SU-DHL-6 (cell line): ENCODE results near the gene PHLPP2.

Source experiments
- H2AFZ ChIP-seq: fragments of 200-600 bp; sonication (generic); 2 replicates; pipeline ENCODE4 v1.6.1; 2014; ENCODE audit warnings: low read depth, mild to moderate bottlenecking, moderate library complexity, mixed read lengths, antibody characterized with exemption, low read length; ENCODE audit not compliant: severe bottlenecking
- H3F3A ChIP-seq: fragments of 200-600 bp; shearing (Covaris generic); 2 replicates; pipeline ENCODE4 v1.6.0; 2016; ENCODE audit warnings: antibody characterized with exemption, mild to moderate bottlenecking; ENCODE audit not compliant: insufficient read depth
- H3K27ac ChIP-seq: fragments of 200-600 bp; sonication (generic); 2 replicates; pipeline ENCODE4 v1.5.1; 2016; ENCODE audit warnings: low read depth, mild to moderate bottlenecking, low read length, moderate library complexity, mixed read lengths
- H3K27me3 ChIP-seq: fragments of 200-600 bp; sonication (generic), shearing (Covaris generic); 2 replicates; pipeline ENCODE4 v1.6.0; 2014; ENCODE audit warnings: mild to moderate bottlenecking, low read length
- H3K36me3 ChIP-seq: fragments of 200-600 bp; sonication (generic); 2 replicates; pipeline ENCODE4 v1.6.1; 2014; ENCODE audit warnings: mild to moderate bottlenecking, low read length, mixed read lengths
- H3K4me2 ChIP-seq: fragments of 300-600, 200-600 bp; shearing (Covaris generic), sonication (generic); 2 replicates; pipeline ENCODE4 v1.6.0; 2014; ENCODE audit warnings: low read length, low read depth, mild to moderate bottlenecking; ENCODE audit not compliant: poor library complexity, severe bottlenecking
- H3K4me3 ChIP-seq: fragments of 200-600 bp; sonication (generic); 2 replicates; pipeline ENCODE4 v1.5.1; 2014; ENCODE audit warnings: antibody characterized with exemption, low read length, mild to moderate bottlenecking, mixed read lengths; ENCODE audit not compliant: insufficient read depth, poor library complexity, severe bottlenecking
- H3K79me2 ChIP-seq: fragments of 200-600 bp; sonication (generic); 2 replicates; pipeline ENCODE4 v1.6.1; 2014; ENCODE audit warnings: mild to moderate bottlenecking, low read length, moderate library complexity; ENCODE audit not compliant: insufficient read depth
- H3K9ac ChIP-seq: fragments of 200-600 bp; sonication (generic); 2 replicates; pipeline ENCODE4 v1.7.0; 2014; ENCODE audit warnings: mild to moderate bottlenecking, low read length
- H3K9me2 ChIP-seq: fragments of 200-600 bp; sonication (generic); replicated peaks from 2 replicates; pipeline ENCODE4 v1.6.1; 2014; ENCODE audit warnings: low read length; ENCODE audit not compliant: insufficient read depth
- H3K9me3 ChIP-seq: fragments of 200-600 bp; sonication (generic); 2 replicates; pipeline ENCODE4 v1.6.1; 2014; ENCODE audit warnings: low read length, mixed read lengths; ENCODE audit not compliant: insufficient read depth
- H4K20me1 ChIP-seq: fragments of 200-600 bp; sonication (generic); 2 replicates; pipeline ENCODE4 v1.6.1; 2014; ENCODE audit warnings: low read depth, mild to moderate bottlenecking, antibody characterized with exemption, low read length, moderate library complexity, mixed read lengths
- EZH2phosphoT487 ChIP-seq: fragments of 200-600 bp; sonication (generic), shearing (Covaris generic); conservative IDR thresholded peaks from 2 replicates; pipeline ENCODE4 v1.6.1; 2018; ENCODE audit warnings: mild to moderate bottlenecking, antibody characterized with exemption, low read length, moderate library complexity, mixed read lengths
- TF ChIP-seq, protein P1 (sequence below): fragments of 200-600 bp; sonication (generic); IDR thresholded peaks from one replicate; pipeline ENCODE4 v1.5.1; 2017; ENCODE audit warnings: antibody characterized with exemption, mild to moderate bottlenecking, low read length, moderate library complexity; ENCODE audit not compliant: insufficient read depth, poor library complexity, severe bottlenecking

The PHLPP2 gene

DNA sequence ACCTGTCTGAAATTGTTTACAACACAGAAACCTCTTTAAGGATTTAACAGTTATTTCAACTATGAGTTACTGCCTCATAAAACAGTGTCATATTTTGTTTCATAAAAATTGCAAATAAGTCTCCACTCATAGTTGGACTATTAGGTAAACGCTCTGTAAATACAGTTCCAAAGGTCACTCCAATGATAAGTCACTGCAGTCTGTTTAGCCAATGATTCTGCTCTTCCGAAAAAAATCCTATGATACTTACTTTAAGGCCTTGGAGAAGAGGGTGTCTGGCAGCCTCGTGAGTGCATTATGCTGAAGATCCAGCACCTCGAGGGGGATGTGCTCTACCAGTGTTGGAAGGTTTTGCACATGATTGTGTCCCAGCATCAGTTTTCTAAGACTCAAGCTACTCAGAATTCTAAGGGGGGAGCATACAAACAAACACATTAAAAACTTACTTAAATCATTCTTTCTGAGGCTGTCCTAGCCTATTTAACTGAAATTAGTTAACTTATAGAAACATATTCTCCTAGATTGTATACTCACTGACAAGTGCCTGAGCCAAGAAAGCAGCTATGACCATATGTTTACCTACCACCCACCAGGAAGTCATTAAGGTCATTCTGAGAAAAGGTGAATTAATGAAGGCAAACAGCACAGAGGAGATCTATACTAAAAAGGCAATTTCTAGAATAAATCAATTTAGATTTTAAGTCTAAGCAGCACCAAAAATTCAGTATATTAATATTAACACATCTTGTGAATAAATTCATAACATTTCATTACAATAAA is 57.4 kb downstream of the PHLPP2 start:
- Histone ChIP-seq H3F3A (no peaks in the 10 kb centered on the region), H4K20me1 (no peaks in the 10 kb centered on the region), H3K27ac (no peak overlapping the region), H2AFZ (no peak overlapping the region), H3K36me3 (no peaks in the 10 kb centered on the region), H3K9me2 (no peaks in the 10 kb centered on the region), H3K4me2 (no peak overlapping the region), H3K79me2 (no peaks in the 10 kb centered on the region), H3K4me3 (no peak overlapping the region), H3K9ac (no peak overlapping the region), H3K9me3 (no peaks in the 10 kb centered on the region), H3K27me3 (no peaks in the 10 kb centered on the region)
- TF ChIP-seq, protein P1, sequence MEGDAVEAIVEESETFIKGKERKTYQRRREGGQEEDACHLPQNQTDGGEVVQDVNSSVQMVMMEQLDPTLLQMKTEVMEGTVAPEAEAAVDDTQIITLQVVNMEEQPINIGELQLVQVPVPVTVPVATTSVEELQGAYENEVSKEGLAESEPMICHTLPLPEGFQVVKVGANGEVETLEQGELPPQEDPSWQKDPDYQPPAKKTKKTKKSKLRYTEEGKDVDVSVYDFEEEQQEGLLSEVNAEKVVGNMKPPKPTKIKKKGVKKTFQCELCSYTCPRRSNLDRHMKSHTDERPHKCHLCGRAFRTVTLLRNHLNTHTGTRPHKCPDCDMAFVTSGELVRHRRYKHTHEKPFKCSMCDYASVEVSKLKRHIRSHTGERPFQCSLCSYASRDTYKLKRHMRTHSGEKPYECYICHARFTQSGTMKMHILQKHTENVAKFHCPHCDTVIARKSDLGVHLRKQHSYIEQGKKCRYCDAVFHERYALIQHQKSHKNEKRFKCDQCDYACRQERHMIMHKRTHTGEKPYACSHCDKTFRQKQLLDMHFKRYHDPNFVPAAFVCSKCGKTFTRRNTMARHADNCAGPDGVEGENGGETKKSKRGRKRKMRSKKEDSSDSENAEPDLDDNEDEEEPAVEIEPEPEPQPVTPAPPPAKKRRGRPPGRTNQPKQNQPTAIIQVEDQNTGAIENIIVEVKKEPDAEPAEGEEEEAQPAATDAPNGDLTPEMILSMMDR: no peak
- no peak for TF ChIP-seq EZH2phosphoT487

DNA sequence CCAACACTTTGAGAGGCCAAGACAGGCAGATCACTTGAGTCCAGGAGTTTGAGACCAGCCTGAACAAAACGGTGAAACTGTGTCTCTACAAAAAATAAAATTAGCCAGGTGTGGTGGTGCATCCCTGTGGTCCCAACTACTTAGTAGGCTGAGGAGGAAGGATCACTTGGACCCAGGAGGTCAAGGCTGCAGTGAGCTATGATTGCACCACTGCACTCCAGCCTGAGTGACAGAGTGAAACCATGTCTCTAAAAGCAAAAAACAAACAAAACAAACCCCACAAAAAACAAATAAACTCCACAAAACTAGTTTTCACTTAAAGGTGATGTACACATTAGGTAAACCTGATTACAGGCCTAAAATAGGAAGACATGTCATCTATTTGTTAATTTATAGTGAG is 58.2 kb downstream of the PHLPP2 start:
- no peak overlapping the region for H3K4me2 ChIP-seq
- no peak overlapping the region for H2AFZ ChIP-seq
- TF ChIP-seq, protein P1: no peak
- no peak for TF ChIP-seq EZH2phosphoT487
- no peak overlapping the region for H3K4me3 ChIP-seq
- no peaks in the 10 kb centered on the region for H3K27me3 ChIP-seq
- no peaks in the 10 kb centered on the region for H3F3A ChIP-seq
- H3K27ac ChIP-seq: no peak overlapping the region
- H3K9me2 ChIP-seq: no peaks in the 10 kb centered on the region
- no peak overlapping the region for H3K9ac ChIP-seq
- no peaks in the 10 kb centered on the region for H3K79me2 ChIP-seq
- no peaks in the 10 kb centered on the region for H3K9me3 ChIP-seq
- H3K36me3 ChIP-seq: no peaks in the 10 kb centered on the region
- no peaks in the 10 kb centered on the region for H4K20me1 ChIP-seq

DNA sequence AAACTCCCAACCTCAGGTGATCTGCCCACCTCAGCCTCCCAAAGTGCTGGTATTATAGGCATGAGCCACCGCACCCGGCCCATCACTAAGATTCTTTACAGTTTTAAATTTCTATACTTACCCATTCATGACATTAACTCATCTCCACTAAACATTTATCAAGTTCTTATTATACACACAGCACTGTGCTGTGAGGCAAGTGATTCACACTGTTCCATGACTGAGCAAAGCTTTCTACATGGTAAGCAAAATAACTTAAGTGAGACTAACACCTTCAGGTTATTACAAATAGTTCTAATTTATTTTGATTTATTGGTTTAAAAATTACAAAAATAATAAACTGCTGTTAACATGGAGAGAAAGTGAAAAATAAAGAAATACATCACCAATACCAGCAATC is 65.0 kb downstream of the PHLPP2 start:
- Histone ChIP-seq H3K9me2 (no peaks in the 10 kb centered on the region), H3F3A (no peaks in the 10 kb centered on the region), H3K4me3 (no peak overlapping the region), H3K27ac (no peak overlapping the region), H4K20me1 (no peaks in the 10 kb centered on the region), H3K9me3 (no peaks in the 10 kb centered on the region), H2AFZ (no peak overlapping the region), H3K4me2 (no peak overlapping the region), H3K27me3 (no peaks in the 10 kb centered on the region), H3K36me3 (no peaks in the 10 kb centered on the region), H3K9ac (no peak overlapping the region), H3K79me2 (no peaks in the 10 kb centered on the region)
- TF ChIP-seq, protein P1: no peak
- no peak for TF ChIP-seq EZH2phosphoT487
